Measurements from ENCODE around the gene BID.
"Not testable (repeated sequence)": the region's sequence is repeated elsewhere in the genome, so short reads cannot be mapped to it uniquely, and the experiment has no call there.

The BID gene

GRCh38 chr22:17769716-17770082, 4.6 kb downstream of the BID start:
- no peak for DNase-seq (ENCODE audit: low read depth in 3 of 3)

- no peak for DNase-seq (ENCODE audit: low read depth in 3 of 3)
Measured at GRCh38 chr22:17769013-17769715, 5.1 kb downstream of the BID start.

GRCh38 chr22:17767233-17768065, 6.8 kb downstream of the BID start:
- DNase-seq (ENCODE audit: low read depth in 3 of 3) = peak in 1 of 3 experiments; percentile 35

DNA sequence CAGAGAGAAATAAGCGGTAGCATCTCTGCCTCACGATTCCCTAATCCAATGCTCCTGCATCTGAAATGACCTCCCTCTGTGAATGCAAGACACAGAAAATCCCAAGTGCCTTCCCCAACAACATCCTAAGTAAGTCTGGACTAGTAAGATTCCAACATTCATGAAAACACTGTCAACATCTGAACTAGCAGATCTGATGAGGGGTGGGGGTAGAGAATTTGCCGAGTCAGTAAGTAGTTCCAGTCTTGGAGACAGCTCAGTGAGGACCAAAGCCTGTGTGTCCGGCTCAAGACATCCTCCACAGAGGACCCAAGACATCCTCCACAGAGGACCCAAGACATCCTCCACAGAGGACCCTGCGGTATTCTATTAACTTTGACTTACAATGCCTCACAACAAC, 9.4 kb downstream of the BID start:
- DNase-seq (ENCODE audit: low read depth in 3 of 3) = not testable (repeated sequence)

DNA sequence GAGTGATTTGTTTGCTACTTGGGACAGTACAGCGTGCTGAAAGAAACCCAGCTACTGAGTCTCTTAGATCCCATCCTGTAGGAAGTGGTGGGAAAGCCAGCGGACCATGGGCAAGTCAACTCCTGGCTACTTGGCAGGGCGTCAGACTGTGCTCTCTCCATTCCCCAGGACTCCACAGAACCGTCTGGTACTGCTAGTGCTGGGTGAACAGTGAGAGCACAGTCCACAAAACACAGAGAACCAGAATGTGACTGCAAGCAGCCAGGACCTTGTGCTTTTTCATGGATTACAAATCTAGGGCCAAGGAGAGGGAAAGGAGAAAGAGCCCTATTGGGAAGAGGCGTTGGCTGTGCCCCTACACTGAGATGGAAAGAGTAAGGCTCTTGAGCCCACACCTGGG, 10.2 kb downstream of the BID start:
- no peak for DNase-seq (ENCODE audit: low read depth in 3 of 3)

- not testable (repeated sequence) for DNase-seq (ENCODE audit: low read depth in 3 of 3)
Measured at GRCh38 chr22:17763442-17763841, 10.8 kb downstream of the BID start.

DNA sequence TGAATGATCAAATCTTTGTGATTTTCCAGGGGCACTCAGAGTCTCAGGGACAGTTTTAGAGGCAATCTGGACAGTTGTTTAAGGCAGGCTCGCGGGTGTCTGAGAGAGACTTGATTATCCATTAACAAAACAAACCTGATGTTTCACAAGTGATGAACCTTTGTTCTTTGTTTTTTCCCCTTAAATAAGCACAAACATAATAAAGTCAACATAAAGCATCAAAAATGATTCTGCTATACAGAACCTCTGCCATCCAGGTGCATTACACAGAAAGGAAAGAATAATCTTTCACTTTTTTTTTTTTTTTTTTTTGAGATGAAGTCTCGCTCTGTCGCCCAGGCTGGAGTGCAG, 13.2 kb downstream of the BID start:
- DNase-seq (ENCODE audit: low read depth in 3 of 3) = no peak

DNA sequence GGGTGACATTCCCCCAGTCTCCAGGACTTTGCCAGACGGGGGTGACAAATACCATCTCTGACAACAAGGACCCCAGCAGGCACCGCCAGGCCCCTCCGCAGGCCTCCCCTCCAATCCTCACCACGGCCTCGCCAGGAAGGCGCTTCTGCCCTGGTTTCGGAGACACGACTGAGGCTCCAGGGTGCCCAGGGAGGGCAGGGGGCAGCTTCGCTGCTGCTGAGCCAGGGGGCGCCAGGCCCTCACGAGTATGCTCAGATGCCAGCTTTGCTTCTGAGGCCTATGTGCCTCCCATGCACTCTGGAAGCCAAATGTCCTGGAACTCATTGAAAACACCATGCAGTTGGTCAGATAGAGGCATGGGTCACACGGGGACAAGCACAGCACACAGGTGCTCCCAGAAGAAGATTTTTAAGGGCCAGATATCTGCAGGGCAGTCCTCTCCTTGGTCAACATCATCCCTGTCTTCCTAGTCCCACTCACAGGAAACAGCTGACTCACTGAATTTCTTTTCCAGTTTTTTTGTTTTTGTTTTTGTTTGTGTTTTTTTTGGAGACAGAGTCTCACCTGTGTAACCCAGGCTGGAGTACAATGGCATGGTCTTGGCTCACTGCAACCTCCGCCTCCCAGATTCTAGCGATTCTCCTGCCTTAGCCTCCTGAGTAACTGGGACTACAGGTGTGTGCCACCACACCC, 19.9 kb downstream of the BID start:
- DNase-seq (ENCODE audit: low read depth in 3 of 3) = no peak

DNA sequence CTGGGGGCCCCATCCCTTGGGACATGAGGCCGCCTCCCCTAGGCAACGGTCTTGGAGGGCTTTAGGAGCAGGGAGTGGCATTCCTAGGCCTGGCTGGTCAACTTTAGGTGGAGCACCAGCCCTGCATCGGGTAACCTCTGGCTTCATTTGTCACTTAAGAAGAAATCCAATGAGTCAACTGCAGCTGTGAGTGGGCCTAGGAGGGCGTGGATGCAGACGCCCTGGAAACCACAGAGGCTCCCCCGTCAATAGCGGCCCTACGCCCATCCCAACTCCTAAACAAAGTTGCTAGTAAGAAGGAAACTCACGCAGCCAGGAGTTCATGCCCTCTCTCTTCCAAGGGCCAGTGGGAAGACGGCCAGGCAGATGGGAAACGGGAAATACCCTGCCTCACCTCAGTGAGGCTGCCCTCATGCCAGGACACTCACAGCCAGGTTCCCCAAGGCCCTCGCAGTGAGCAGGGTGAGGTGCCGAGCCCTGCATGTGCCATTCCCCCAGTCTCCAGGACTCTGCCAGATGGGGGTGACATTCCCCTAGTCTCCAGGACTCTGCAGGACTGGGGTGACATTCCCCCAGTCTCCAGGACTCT, 20.8 kb downstream of the BID start:
- DNase-seq (ENCODE audit: low read depth in 3 of 3) = no peak

- no peak for DNase-seq (ENCODE audit: low read depth in 3 of 3)
Measured at GRCh38 chr22:17751596-17751995, 22.7 kb downstream of the BID start.

- no peak for DNase-seq (ENCODE audit: low read depth in 3 of 3)
Measured at GRCh38 chr22:17749605-17750395, 24.5 kb downstream of the BID start.

DNA sequence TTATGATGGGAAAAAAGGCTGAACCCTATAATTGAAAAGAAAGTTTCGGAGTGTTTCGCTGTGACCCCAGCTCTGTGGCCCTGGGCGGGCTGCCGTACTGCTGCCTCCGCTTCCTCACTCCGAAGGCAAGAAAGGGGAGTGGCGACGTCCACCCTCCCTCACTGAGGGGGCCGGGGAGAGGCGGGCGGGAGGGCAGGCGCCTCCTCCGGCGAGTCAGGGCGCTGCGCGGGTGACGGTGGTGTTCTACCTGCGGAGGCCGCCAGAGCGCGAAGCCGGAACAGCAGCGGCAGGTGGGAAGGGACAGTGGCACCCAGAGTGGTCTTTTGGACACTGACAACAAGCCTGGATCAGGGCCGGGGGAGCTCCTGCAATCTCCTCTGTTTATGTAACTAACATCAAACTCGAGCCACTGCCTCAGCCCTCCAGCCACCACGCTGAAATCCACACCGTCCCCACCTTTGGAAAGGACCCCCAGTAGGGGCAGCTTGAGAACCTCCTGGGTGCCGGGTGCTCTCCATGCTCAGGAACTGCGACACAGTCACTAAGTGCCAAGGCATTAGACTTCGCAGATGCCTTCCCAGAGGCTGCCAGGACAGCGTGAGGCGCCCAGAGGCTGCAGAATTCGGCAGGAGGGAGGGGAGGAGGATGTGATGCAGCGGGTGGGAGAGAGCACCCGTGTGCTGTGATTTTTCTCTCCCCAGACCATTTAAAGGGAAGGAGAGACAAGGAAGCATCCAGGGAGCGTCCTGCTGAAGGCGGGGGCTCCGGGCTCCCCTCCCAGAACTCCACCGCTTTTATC, 25.5 kb downstream of the BID start:
- DNase-seq (ENCODE audit: low read depth in 3 of 3) = no peak

GRCh38 chr22:17746916-17747315, 27.4 kb downstream of the BID start:
- no peak for DNase-seq (ENCODE audit: low read depth in 3 of 3)

- no peak for DNase-seq (ENCODE audit: low read depth in 3 of 3)
Measured at GRCh38 chr22:17744430-17744829, 29.8 kb downstream of the BID start.

DNA sequence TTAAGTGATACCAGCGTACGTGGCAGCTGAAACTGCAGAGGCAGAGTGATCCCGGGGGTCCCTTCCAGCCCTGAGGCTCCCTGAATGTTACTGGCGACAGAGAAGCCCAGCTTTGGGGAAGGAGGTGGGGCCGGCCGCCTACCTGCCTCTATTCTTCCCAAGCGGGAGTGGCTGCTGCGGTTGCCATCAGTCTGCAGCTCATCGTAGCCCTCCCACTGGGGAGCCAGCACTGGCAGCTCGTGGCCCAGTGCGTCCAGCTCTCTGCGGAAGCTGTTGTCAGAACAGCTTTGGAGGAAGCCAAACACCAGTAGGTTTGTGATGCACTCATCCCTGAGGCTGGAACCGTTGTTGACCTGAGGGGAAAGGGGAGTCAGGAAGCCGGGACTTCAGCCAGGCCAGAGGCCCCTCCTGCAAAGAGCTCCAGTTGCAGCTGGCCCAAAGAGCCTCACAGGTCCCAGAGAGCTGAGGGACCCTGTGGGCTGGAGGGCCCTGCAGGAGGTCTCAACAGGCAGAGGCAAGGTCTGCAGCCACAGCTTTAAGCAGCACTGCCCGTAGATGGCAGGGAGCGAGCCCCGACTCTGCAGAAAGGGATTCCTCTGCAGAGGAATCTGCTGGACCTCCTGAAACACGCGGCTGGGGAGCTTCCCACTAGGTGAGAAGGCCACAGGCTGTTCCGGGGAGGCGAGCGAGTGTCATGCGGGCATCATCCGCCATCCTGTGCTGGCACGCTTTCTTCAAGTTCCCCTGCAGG, 30.4 kb downstream of the BID start:
- DNase-seq (ENCODE audit: low read depth in 3 of 3) = no peak

DNA sequence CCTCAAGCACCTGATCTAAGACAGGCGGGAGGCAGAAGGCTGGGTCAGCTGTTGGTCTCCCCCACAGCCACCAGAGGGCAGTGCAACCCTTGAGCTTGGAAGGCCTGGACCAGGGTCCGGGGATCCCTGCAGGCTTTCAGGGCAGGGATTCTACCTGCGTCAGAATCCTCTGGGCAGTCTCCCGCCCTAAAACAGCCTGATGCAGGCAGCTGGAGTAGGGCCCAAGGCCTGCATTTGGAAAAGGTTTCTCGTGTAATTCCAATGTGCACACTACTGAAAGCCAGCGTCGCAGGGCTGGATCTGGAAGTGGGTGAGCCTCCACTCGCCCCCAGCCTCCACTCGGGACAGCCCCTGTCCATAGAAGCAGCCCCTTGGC, 31.8 kb downstream of the BID start:
- DNase-seq (ENCODE audit: low read depth in 3 of 3) = peak; percentile 40 to 56 (median 44)

GRCh38 chr22:17741866-17742526, 32.3 kb downstream of the BID start:
- no peak for DNase-seq (ENCODE audit: low read depth in 3 of 3)

DNA sequence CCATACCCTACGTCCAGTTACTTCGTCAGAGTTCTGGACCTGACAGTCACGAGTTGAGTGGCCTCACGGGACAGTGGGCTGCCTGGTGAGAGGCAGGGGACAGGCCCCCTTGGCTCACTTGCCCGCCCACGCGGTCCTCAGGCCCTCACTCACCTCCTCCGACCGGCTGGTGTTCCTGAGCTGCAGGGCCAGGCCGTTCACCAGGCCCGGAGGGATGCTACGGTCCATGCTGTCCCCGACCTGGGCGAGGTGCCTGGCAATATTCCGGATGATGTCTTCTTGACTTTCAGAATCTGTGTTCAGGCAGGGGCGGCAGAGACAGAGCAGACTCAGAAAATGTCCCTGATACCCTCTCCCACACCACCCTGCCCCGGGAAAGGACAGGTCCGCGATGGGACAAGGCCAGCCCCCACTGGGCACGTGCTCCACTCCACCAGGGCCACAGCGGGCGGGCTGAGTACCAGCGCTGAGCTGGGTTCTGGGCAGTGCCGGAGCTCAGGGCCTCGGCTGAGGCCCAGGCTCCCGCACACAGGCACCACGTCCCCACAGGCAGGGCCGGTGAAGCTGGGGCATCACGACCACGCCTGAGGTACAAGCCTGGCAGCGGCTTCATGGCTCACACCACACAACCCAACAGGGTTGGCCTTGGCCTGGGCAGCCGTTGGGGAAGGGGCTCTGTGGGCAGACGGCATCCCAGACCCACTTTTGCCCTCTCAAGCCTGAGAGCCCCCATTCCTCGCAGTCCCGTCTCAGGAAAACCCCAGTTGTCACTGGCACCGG, 34.9 kb downstream of the BID start:
- no peak for DNase-seq (ENCODE audit: low read depth in 3 of 3)
